K562 (cell line): ENCODE data around the gene CST6. TPM values are rescaled to one million over a fixed set of nuclear protein-coding genes. Genes with fewer than 3 reads are reported as not detected.

Experiments used
- ATAC-seq: fragments of 200-7000 bp; cut with Tn5 transposase; 3 replicates; pipeline ENCODE4 v1.9.1; 2020; ENCODE audit warnings: moderate library complexity
- BruUV-seq: library from RNA; stranded (reverse); fragments of 400-500 nt; replicated peaks from 2 replicates; lab custom pipeline; 2021; lab: Mats Ljungman, UMichigan
- CTCF ChIA-PET: fragments of 300-600 bp; formaldehyde crosslinking; extraction: SDS; loops from one replicate; lab custom pipeline; 2021; ENCODE audit warnings: low intra/inter-chr PET ratio; lab: Yijun Ruan, JAX
- POLR2A ChIA-PET: fragments of 300-600, 350-650 bp; sonication (Branson Sonifier 250); formaldehyde crosslinking; extraction: SDS; loops from one replicate; lab custom pipeline; 2021; ENCODE audit warnings: antibody characterized with exemption, inconsistent platforms; lab: Yijun Ruan, JAX
- DNase-seq, 4 experiments: peaks; one replicate each; pipeline versions ENCODE4 v3.0.0 to v3.0.0-alpha.2; 2011 to 2018; ENCODE audit warnings: low spot score in 3 of 4, mixed read lengths in 3 of 4; ENCODE audit errors: extremely low read depth in 1 of 4
- FAIRE-seq: peaks from 2 replicates; lab custom pipeline; 2011; peaks lifted over from hg19 to GRCh38; lab: Jason Lieb, UNC
- H2AFZ ChIP-seq: 2 replicates; pipeline ENCODE4 v1.6.0; 2011; ENCODE audit warnings: low read depth, low read length, control low read depth, inconsistent platforms
- H3K27ac ChIP-seq: fragments of 200-600 bp; 3 replicates; pipeline ENCODE4 v1.8.0; 2011; ENCODE audit warnings: low read depth, mild to moderate bottlenecking, control low read depth, inconsistent platforms, low read length, moderate library complexity, mixed read lengths; ENCODE audit errors: extremely low read depth
- H3K27me3 ChIP-seq, 2 experiments: fragments of 300-600 bp in 1 of 2; 2 replicates in 1 of 2; 3 replicates in 1 of 2; pipeline versions ENCODE4 v1.6.0 to v1.8.0; 2011; ENCODE audit warnings: inconsistent platforms in 2 of 2, low read length in 2 of 2, mild to moderate bottlenecking in 1 of 2, mixed read lengths in 1 of 2, moderate library complexity in 1 of 2; ENCODE audit not compliant: control insufficient read depth in 2 of 2, insufficient read depth in 2 of 2
- H3K36me3 ChIP-seq: fragments of 300-600 bp; 3 replicates; pipeline ENCODE4 v1.8.0; 2011; ENCODE audit warnings: mild to moderate bottlenecking, low read length, inconsistent platforms; ENCODE audit not compliant: control insufficient read depth, insufficient read depth
- H3K4me1 ChIP-seq, 2 experiments: fragments of 200-600 bp in 1 of 2; replicated peaks in 1 of 2; 2 replicates in 1 of 2; 3 replicates in 1 of 2; pipeline versions ENCODE4 v1.5.1 to v1.8.0; 2011; ENCODE audit warnings: inconsistent platforms in 2 of 2, low read length in 2 of 2, mild to moderate bottlenecking in 1 of 2, mixed read lengths in 1 of 2, moderate library complexity in 1 of 2; ENCODE audit not compliant: control insufficient read depth in 2 of 2, insufficient read depth in 2 of 2
- H3K4me2 ChIP-seq: 2 replicates; pipeline ENCODE4 v1.6.1; 2011; ENCODE audit warnings: low read length, control low read depth, inconsistent platforms, mixed read lengths; ENCODE audit not compliant: insufficient read depth
- H3K4me3 ChIP-seq: fragments of 200-600 bp; sonication (generic), shearing (Covaris generic); 2 replicates; pipeline ENCODE4 v1.5.1; 2016; ENCODE audit warnings: control low read depth, inconsistent platforms
- H3K79me2 ChIP-seq: fragments of 200-600 bp; 3 replicates; pipeline ENCODE4 v1.8.0; 2011; ENCODE audit warnings: low read length, inconsistent platforms; ENCODE audit not compliant: control insufficient read depth, insufficient read depth
- H3K9ac ChIP-seq, 2 experiments: 2 replicates each; pipeline versions ENCODE4 v1.6.0 to v1.6.1; 2011; ENCODE audit warnings: low read depth in 2 of 2, low read length in 2 of 2, control low read depth in 1 of 2, inconsistent platforms in 1 of 2, mild to moderate bottlenecking in 1 of 2, mixed read lengths in 1 of 2; ENCODE audit not compliant: insufficient read depth in 1 of 2
- H3K9me1 ChIP-seq: one replicate; pipeline ENCODE4 v1.6.0; 2011; ENCODE audit warnings: inconsistent platforms, mild to moderate bottlenecking, low read length, moderate library complexity; ENCODE audit not compliant: control insufficient read depth, insufficient read depth
- H3K9me3 ChIP-seq: replicated peaks from 2 replicates; pipeline ENCODE4 v1.5.1; 2011; ENCODE audit warnings: low read depth, low read length, inconsistent platforms; ENCODE audit not compliant: control insufficient read depth, insufficient read depth
- H4K20me1 ChIP-seq: replicated peaks from 2 replicates; pipeline ENCODE4 v1.6.1; 2011; ENCODE audit warnings: low read length, inconsistent platforms, mixed read lengths; ENCODE audit not compliant: control insufficient read depth, insufficient read depth
- HLTF ChIP-seq: fragments of 450-650 bp; IDR thresholded peaks from 2 replicates; pipeline ENCODE4 v1.6.1; 2016
- JUND ChIP-seq, 2 experiments: IDR thresholded peaks; 2 replicates in 1 of 2; 3 replicates in 1 of 2; pipeline ENCODE4 v1.6.1; 2011; ENCODE audit warnings: borderline replicate concordance in 2 of 2, low read depth in 2 of 2, low read length in 2 of 2, improper control_type of control experiment in 1 of 2, missing biosample characterization in 1 of 2, missing genetic modification characterization in 1 of 2, missing genetic modification reagents in 1 of 2
- MYC ChIP-seq, 2 experiments: fragments of 250-450 bp in 1 of 2; sonication (Bioruptor Pico) in 1 of 2; IDR thresholded peaks; 2 replicates each; pipeline versions ENCODE4 v1.5.1 to v1.6.1; 2012 to 2021; ENCODE audit warnings: low read depth in 2 of 2, borderline replicate concordance in 1 of 2, improper control_type of control experiment in 1 of 2, low read length in 1 of 2, mild to moderate bottlenecking in 1 of 2, moderate library complexity in 1 of 2
- POLR2A ChIP-seq: fragments of 450-650 bp; conservative IDR thresholded peaks from 2 replicates; pipeline ENCODE4 v1.6.1; 2016
- TEAD4 ChIP-seq, 2 experiments: sonication (generic) in 1 of 2; formaldehyde crosslinking in 1 of 2; IDR thresholded peaks; 2 replicates each; pipeline versions ENCODE4 v1.6.1 to v1.8.0; 2012 to 2022; ENCODE audit warnings: borderline replicate concordance in 1 of 2, inconsistent platforms in 1 of 2, low read length in 1 of 2, mild to moderate bottlenecking in 1 of 2, missing genetic modification reagents in 1 of 2
- ZBTB40 ChIP-seq, 2 experiments: fragments of 450-650 bp in 1 of 2; sonication (generic) in 1 of 2; formaldehyde crosslinking in 1 of 2; IDR thresholded peaks; 2 replicates each; pipeline versions ENCODE4 v1.7.1 to v1.9.0; 2016 to 2022; ENCODE audit warnings: inconsistent platforms in 1 of 2, mild to moderate bottlenecking in 1 of 2, missing genetic modification reagents in 1 of 2
- ZNF655 ChIP-seq: fragments of 250-450 bp; sonication (Bioruptor Pico); IDR thresholded peaks from 2 replicates; pipeline ENCODE4 v1.5.0; 2021
- WGBS: fragments of 100-300 bp; shearing (Covaris generic); methylation state at CpG from one replicate; pipeline ENCODE4 v1.1.6; 2016; ENCODE audit warnings: low coverage, mixed read lengths; ENCODE audit not compliant: insufficient coverage; ENCODE audit errors: missing lambda C conversion rate; 5-methylcytosine and 5-hydroxymethylcytosine counted together
- in situ Hi-C: fragments of 300-500 bp; cut with MboI; formaldehyde crosslinking; loops from 4 replicates; pipeline ENCODE4 v1.15.0; 2018; ENCODE audit warnings: inconsistent platforms, mixed read lengths
- intact Hi-C: fragments of 100-400 bp; cut with micrococcal nuclease; formaldehyde crosslinking; loops from 2 replicates; pipeline ENCODE4 v1.14.2; 2022
- polyA plus RNA-seq, 8 experiments: library from polyadenylated mRNA; depleted of rRNA in 4 of 8; stranded (reverse) in 5 of 8; unstranded in 3 of 8; fragments of >200 nt; fragmentation: Nextera tagmentation in 2 of 8; fragmentation: Illumina TruSeq in 1 of 8; extraction: Ambion mirVana in 2 of 8; extraction: Trizol in 1 of 8; gene quantifications; 2 replicates each; pipeline versions ENCODE4 v1.2.1 to v1.2.3, GENCODE V29; 2011 to 2014; ENCODE audit warnings: inconsistent platforms in 1 of 8, missing spikeins in 1 of 8
- total RNA-seq, 7 experiments: library from RNA; depleted of rRNA in 6 of 7; stranded (reverse); fragments of >200 nt in 6 of 7; fragmentation: Illumina TruSeq in 2 of 7; extraction: Trizol in 2 of 7; gene quantifications; 2 replicates each; pipeline versions ENCODE4 v1.2.1 to v1.2.3, GENCODE V29; 2011 to 2021; ENCODE audit warnings: low replicate concordance in 1 of 7

The CST6 gene
- total and polyA plus RNA-seq, 9 of the 15 experiments (the other 6 are each of a cell fraction or from before 2014, with no cell fraction given) = not detected

GRCh38 chr11:65992056-65992455, 19.8 kb upstream of the CST6 start (continued):
- TF ChIP-seq JUND (IDR thresholded peaks at IDR 0.05; ENCODE audit: borderline replicate concordance, low read depth, low read length) = no peak
- TF ChIP-seq JUND (tag; IDR thresholded peaks at IDR 0.05; ENCODE audit: borderline replicate concordance, low read depth, low read length) = no peak

- no peak overlapping the region for H3K4me2 ChIP-seq
- WGBS = 85% methylated on average over 2 of the region's 2 CpGs
- H3K79me2 ChIP-seq = peaks cover 30% of the 10 kb centered on the region
- no peaks in the 10 kb centered on the region for H3K9me1 ChIP-seq
- no peak overlapping the region for H2AFZ ChIP-seq
- no peak overlapping the region for H3K4me3 ChIP-seq
- H3K4me1 ChIP-seq = peaks cover 5 to 6% of the 10 kb centered on the region in 2 experiments; a peak in 4 of 5 replicates
- peaks cover 41% of the 10 kb centered on the region for H3K36me3 ChIP-seq
- intact Hi-C loops (no loop called here), in situ Hi-C loops (loop anchor here (10.0 kb wide), 1 partner anchor 282 kb away; the partner anchor contains the start of gene KAT5)
- no peaks in the 10 kb centered on the region for H3K9me3 ChIP-seq
- H4K20me1 ChIP-seq = peaks cover 3% of the 10 kb centered on the region; the same call in 1 of the 2 replicates
- ATAC-seq = no peak
- CTCF ChIA-PET = no interaction called here
- DNase-seq = peak in 2 of 4 experiments; percentile 31 to 37
- H3K27me3 ChIP-seq = no peaks in the 10 kb centered on the region
- no TSS peak for BruUV-seq
- FAIRE-seq = no peak
- no peak overlapping the region for H3K27ac ChIP-seq
- H3K9ac ChIP-seq = no peak overlapping the region
- POLR2A ChIA-PET = interaction anchor here (0.6 to 1.4 kb wide), 2 partner anchors 53 to 1679 kb away, joined by 3 to 4 read pairs; partner anchors contain the start of gene PRDX5
- TF ChIP-seq ZBTB40 (IDR thresholded peaks at IDR 0.05) = no peak
- TF ChIP-seq ZBTB40 (CRISPR knock-in tag; IDR thresholded peaks at IDR 0.05) = no peak
- no peak for TF ChIP-seq ZNF655 (CRISPR knock-in tag)
- TF ChIP-seq HLTF = no peak
- no peak for TF ChIP-seq MYC (IDR thresholded peaks at IDR 0.05; ENCODE audit: low read depth, low read length)
- TF ChIP-seq MYC (CRISPR knock-in tag; IDR thresholded peaks at IDR 0.05; ENCODE audit: borderline replicate concordance, low read depth) = no peak
- peak; percentile 54 for TF ChIP-seq TEAD4 (IDR thresholded peaks at IDR 0.05; ENCODE audit: low read length)
- no peak for TF ChIP-seq TEAD4 (CRISPR knock-in tag; IDR thresholded peaks at IDR 0.05; ENCODE audit: borderline replicate concordance)
- TF ChIP-seq POLR2A = no peak
These were observed 14.5 kb upstream of the CST6 start for GRCh38 chr11:65997286-65997685.
